Measurements from ENCODE around the gene NT5C.
"Not testable (repeated sequence)": the region's sequence is repeated elsewhere in the genome, so short reads cannot be mapped to it uniquely, and the experiment has no call there.

GRCh38 chr17:75127936-75128335 lies 3.6 kb downstream of the NT5C start:
- not testable (repeated sequence) for TF ChIP-seq CTCF (IDR thresholded peaks at IDR 0.05); POLR2AphosphoS5 (IDR thresholded peaks at IDR 0.05; ENCODE audit: insufficient read depth in 1 of 2, low read depth in 1 of 2); POLR2A (IDR thresholded peaks at IDR 0.05)
